Mucosa of rectum (tissue), 2 donors: ENCODE measurements around the gene HSPA8.
"Not testable (repeated sequence)": the region's sequence is repeated elsewhere in the genome, so short reads cannot be mapped to it uniquely, and the experiment has no call there.

Experiments used
- H3K27ac ChIP-seq, 2 donors: one replicate each; pipeline ENCODE4 v1.7.0; 2013; ENCODE audit warnings: inconsistent platforms in 2 of 2, low read depth in 2 of 2, low read length in 2 of 2
- H3K27me3 ChIP-seq, 2 donors: one replicate each; pipeline ENCODE4 v1.7.0; 2013; ENCODE audit warnings: low read length in 2 of 2; ENCODE audit not compliant: control insufficient read depth in 2 of 2, insufficient read depth in 2 of 2
- H3K36me3 ChIP-seq, 2 donors: one replicate each; pipeline ENCODE4 v1.7.0; 2013; ENCODE audit warnings: low read length in 2 of 2; ENCODE audit not compliant: control insufficient read depth in 2 of 2, insufficient read depth in 2 of 2
- H3K4me1 ChIP-seq, 2 donors: one replicate each; pipeline ENCODE4 v1.7.0; 2013; ENCODE audit warnings: low read length in 2 of 2, mild to moderate bottlenecking in 1 of 2; ENCODE audit not compliant: control insufficient read depth in 2 of 2, insufficient read depth in 2 of 2
- H3K4me3 ChIP-seq, 2 donors: one replicate each; pipeline ENCODE4 v1.7.0; 2013; ENCODE audit warnings: low read length in 2 of 2
- H3K9ac ChIP-seq, 2 donors: one replicate each; pipeline ENCODE4 v1.7.0; 2013; ENCODE audit warnings: low read length in 2 of 2, low read depth in 1 of 2, mild to moderate bottlenecking in 1 of 2
- H3K9me3 ChIP-seq, 2 donors: one replicate each; pipeline ENCODE4 v1.7.0; 2013; ENCODE audit warnings: low read length in 2 of 2; ENCODE audit not compliant: control insufficient read depth in 2 of 2
- donor health status: healthy.
- donor health status: Normal muscosa, but diverticular disease.

The HSPA8 gene

GRCh38 chr11:123060277-123061000 is 1.5 kb downstream of the HSPA8 start:
- Histone ChIP-seq H3K27ac (peak overlapping the region; percentile 4 to 100), H3K9me3 (no peaks in the 10 kb centered on the region), H3K4me1 (peaks cover 34 to 44% of the 10 kb centered on the region in 2 donors), H3K27me3 (no peaks in the 10 kb centered on the region), H3K36me3 (peaks cover 54 to 56% of the 10 kb centered on the region in 2 donors), H3K4me3 (peak overlapping the region; percentile 97 to 98), H3K9ac (peak overlapping the region; percentile 97)

GRCh38 chr11:123059041-123059920 is 2.7 kb downstream of the HSPA8 start:
- peaks cover 57 to 63% of the 10 kb centered on the region in 2 donors for H3K36me3 ChIP-seq
- H3K4me1 ChIP-seq: peaks cover 37 to 41% of the 10 kb centered on the region in 2 donors
- H3K9me3 ChIP-seq, H3K27me3 ChIP-seq, H3K27ac ChIP-seq: not testable (repeated sequence)
- peak overlapping the region in 1 of 2 donors; percentile 42 for H3K9ac ChIP-seq
- H3K4me3 ChIP-seq: peak overlapping the region; percentile 97 to 98

GRCh38 chr11:123057661-123058305 is 4.2 kb downstream of the HSPA8 start:
- H3K36me3 ChIP-seq: peaks cover 63 to 73% of the 10 kb centered on the region in 2 donors
- no peaks in the 10 kb centered on the region for H3K27me3 ChIP-seq
- no peak overlapping the region for H3K27ac ChIP-seq
- H3K4me1 ChIP-seq: peaks cover 29 to 33% of the 10 kb centered on the region in 2 donors
- H3K9ac ChIP-seq: no peak overlapping the region
- H3K4me3 ChIP-seq: no peak overlapping the region
- no peaks in the 10 kb centered on the region for H3K9me3 ChIP-seq

GRCh38 chr11:123056835-123057491 is 5.0 kb downstream of the HSPA8 start:
- peak overlapping the region in 1 of 2 donors; percentile 19 for H3K9ac ChIP-seq
- peaks cover 63 to 73% of the 10 kb centered on the region in 2 donors for H3K36me3 ChIP-seq
- no peaks in the 10 kb centered on the region for H3K9me3 ChIP-seq
- no peak overlapping the region for H3K4me3 ChIP-seq
- peaks cover 29 to 33% of the 10 kb centered on the region in 2 donors for H3K4me1 ChIP-seq
- no peaks in the 10 kb centered on the region for H3K27me3 ChIP-seq
- no peak overlapping the region for H3K27ac ChIP-seq

- Histone ChIP-seq H3K36me3 (peaks cover 57 to 66% of the 10 kb centered on the region in 2 donors), H3K4me1 (peaks cover 23 to 27% of the 10 kb centered on the region in 2 donors), H3K27me3 (no peaks in the 10 kb centered on the region), H3K9ac (no peak overlapping the region), H3K4me3 (no peak overlapping the region), H3K9me3 (no peaks in the 10 kb centered on the region), H3K27ac (no peak overlapping the region)
Observed at GRCh38 chr11:123055191-123055901, 6.6 kb downstream of the HSPA8 start.

- no peak overlapping the region for H3K27ac ChIP-seq
- H3K4me3 ChIP-seq: no peak overlapping the region
- H3K4me1 ChIP-seq: peaks cover 16 to 18% of the 10 kb centered on the region in 2 donors
- no peaks in the 10 kb centered on the region for H3K27me3 ChIP-seq
- H3K36me3 ChIP-seq: peaks cover 49 to 57% of the 10 kb centered on the region in 2 donors
- no peak overlapping the region for H3K9ac ChIP-seq
- H3K9me3 ChIP-seq: no peaks in the 10 kb centered on the region
Observed at GRCh38 chr11:123054301-123055065, 7.5 kb downstream of the HSPA8 start.

- H3K27me3 ChIP-seq: no peaks in the 10 kb centered on the region
- peaks cover 3 to 7% of the 10 kb centered on the region in 2 donors for H3K4me1 ChIP-seq
- H3K9me3 ChIP-seq: no peaks in the 10 kb centered on the region
- peaks cover 36 to 43% of the 10 kb centered on the region in 2 donors for H3K36me3 ChIP-seq
- no peak overlapping the region for H3K9ac ChIP-seq
- no peak overlapping the region for H3K27ac ChIP-seq
- H3K4me3 ChIP-seq: no peak overlapping the region
Observed at GRCh38 chr11:123052901-123053721, 8.8 kb downstream of the HSPA8 start.

GRCh38 chr11:123051634-123052033 is 10.3 kb downstream of the HSPA8 start:
- H3K4me3 ChIP-seq: no peak overlapping the region
- peaks cover 2 to 3% of the 10 kb centered on the region in 2 donors for H3K4me1 ChIP-seq
- no peak overlapping the region for H3K27ac ChIP-seq
- no peak overlapping the region for H3K9ac ChIP-seq
- no peaks in the 10 kb centered on the region for H3K9me3 ChIP-seq
- H3K36me3 ChIP-seq: peaks cover 21 to 29% of the 10 kb centered on the region in 2 donors
- H3K27me3 ChIP-seq: no peaks in the 10 kb centered on the region
